ENCODE data around the gene CLINT1. TPM values are rescaled to one million over a fixed set of nuclear protein-coding genes. Genes with fewer than 3 reads are reported as not detected.

CLINT1 gene
- polyA plus RNA-seq, 3 donors: 67.4 to 100 (median 71.9) TPM

DNA sequence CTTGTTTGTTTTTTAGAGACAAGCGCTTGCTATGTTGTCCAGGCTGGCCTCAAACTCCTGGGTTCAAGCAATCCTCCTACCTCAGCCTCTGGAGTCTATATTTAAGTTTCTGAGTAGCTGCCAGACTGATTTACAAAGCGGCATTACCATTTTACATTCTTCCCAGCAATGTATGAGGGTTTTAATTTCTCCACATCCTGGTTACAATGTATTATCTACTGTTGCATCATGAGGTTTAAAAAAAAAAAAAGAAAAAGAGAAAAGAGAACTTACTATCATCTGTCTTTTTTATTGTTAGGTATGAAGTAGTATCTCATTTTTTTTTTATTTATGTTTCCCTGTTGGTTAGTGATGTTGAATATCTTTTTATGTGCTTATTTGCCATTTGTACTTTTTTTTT, 18.9 kb upstream of the CLINT1 start:
- Mint-ChIP-seq H3K4me3 (no peak overlapping the region), H3K27ac (peak overlapping the region in 3 of 7 donors; percentile 26 to 72 (median 28)), H3K9me3 (peaks cover 1 to 11% (median 8%) of the 10 kb centered on the region in 7 donors), H3K4me1 (peaks cover 13% of the 10 kb centered on the region), H3K36me3 (no peaks in the 10 kb centered on the region), H3K27me3 (ENCODE audit: low read depth in 3 of 3) (peaks cover 2 to 3% (median 3%) of the 10 kb centered on the region in 3 donors)
- H3K4me2 ChIP-seq (replicated peaks; ENCODE audit: extremely low read depth, low read length, poor library complexity, severe bottlenecking): no peak overlapping the region
- no peak overlapping the region for H3K9ac ChIP-seq (ENCODE audit: insufficient read depth, low read length, poor library complexity, severe bottlenecking)
- peaks cover 0 to 11% of the 10 kb centered on the region in 2 donors for H3K9me3 ChIP-seq (replicated peaks in 1 of 2; ENCODE audit: control insufficient read depth in 1 of 2, insufficient read depth in 1 of 2, low read length in 2 of 2)
- no peak for DNase-seq
- H3K27me3 ChIP-seq (ENCODE audit: control insufficient read depth in 2 of 2, insufficient read depth in 2 of 2, low read length in 2 of 2): no peaks in the 10 kb centered on the region
- H2AFZ ChIP-seq (ENCODE audit: insufficient read depth, low read depth, low read length, poor library complexity, severe bottlenecking): peak overlapping the region; percentile 49
- TF ChIP-seq, protein P1, sequence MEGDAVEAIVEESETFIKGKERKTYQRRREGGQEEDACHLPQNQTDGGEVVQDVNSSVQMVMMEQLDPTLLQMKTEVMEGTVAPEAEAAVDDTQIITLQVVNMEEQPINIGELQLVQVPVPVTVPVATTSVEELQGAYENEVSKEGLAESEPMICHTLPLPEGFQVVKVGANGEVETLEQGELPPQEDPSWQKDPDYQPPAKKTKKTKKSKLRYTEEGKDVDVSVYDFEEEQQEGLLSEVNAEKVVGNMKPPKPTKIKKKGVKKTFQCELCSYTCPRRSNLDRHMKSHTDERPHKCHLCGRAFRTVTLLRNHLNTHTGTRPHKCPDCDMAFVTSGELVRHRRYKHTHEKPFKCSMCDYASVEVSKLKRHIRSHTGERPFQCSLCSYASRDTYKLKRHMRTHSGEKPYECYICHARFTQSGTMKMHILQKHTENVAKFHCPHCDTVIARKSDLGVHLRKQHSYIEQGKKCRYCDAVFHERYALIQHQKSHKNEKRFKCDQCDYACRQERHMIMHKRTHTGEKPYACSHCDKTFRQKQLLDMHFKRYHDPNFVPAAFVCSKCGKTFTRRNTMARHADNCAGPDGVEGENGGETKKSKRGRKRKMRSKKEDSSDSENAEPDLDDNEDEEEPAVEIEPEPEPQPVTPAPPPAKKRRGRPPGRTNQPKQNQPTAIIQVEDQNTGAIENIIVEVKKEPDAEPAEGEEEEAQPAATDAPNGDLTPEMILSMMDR (IDR thresholded peaks at IDR 0.05): no peak
- H3K4me3 ChIP-seq (replicated peaks in 1 of 3; ENCODE audit: low read depth in 2 of 3, low read length in 3 of 3): no peak overlapping the region
- WGBS (ENCODE audit: insufficient coverage): no CpG with 5 or more reads among the region's 2 CpGs
- no peaks in the 10 kb centered on the region for H3K36me3 ChIP-seq (replicated peaks in 1 of 2; ENCODE audit: control insufficient read depth in 1 of 2, insufficient read depth in 2 of 2, low read length in 2 of 2)
- peaks cover 3 to 10% of the 10 kb centered on the region in 2 donors for H3K4me1 ChIP-seq (ENCODE audit: control insufficient read depth in 1 of 2, insufficient read depth in 2 of 2, low read length in 2 of 2)
- no peaks in the 10 kb centered on the region for H4K20me1 ChIP-seq (ENCODE audit: insufficient read depth, low read length)
- intact Hi-C loops (cut with micrococcal nuclease): no loop called here
- H3K27ac ChIP-seq (ENCODE audit: low read depth in 1 of 2, low read length in 2 of 2): peak overlapping the region in 1 of 2 donors; percentile 46
- no peaks in the 10 kb centered on the region for H3K79me2 ChIP-seq (ENCODE audit: insufficient read depth, low read length)

DNA sequence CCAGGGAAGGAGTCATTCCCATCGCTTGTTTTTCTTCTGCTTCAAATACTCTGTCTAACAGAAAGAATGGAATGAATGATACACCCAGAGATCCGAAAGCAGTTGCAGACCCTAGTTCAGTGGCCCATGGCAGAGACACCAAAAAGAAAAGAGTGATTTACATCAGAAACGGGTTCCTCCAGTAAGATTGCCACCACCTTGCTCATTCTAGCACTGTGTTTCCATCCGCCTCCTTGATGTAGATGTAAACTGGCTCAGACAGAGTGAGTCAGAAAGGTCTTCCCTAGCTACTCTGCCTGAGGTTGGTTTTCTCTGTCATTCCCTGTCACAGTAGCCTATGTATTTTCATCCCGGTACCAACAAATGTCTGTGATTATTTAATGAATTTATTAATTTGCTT, 15.9 kb upstream of the CLINT1 start:
- H3K4me3 Mint-ChIP-seq: no peak overlapping the region
- Histone ChIP-seq H3K9me3 (replicated peaks in 1 of 2; ENCODE audit: control insufficient read depth in 1 of 2, insufficient read depth in 1 of 2, low read length in 2 of 2) (peaks cover 0 to 6% of the 10 kb centered on the region in 2 donors), H3K79me2 (ENCODE audit: insufficient read depth, low read length) (no peaks in the 10 kb centered on the region), H3K4me3 (replicated peaks in 1 of 3; ENCODE audit: low read depth in 2 of 3, low read length in 3 of 3) (no peak overlapping the region), H2AFZ (ENCODE audit: insufficient read depth, low read depth, low read length, poor library complexity, severe bottlenecking) (no peak overlapping the region), H3K4me1 (ENCODE audit: control insufficient read depth in 1 of 2, insufficient read depth in 2 of 2, low read length in 2 of 2) (peaks cover 3 to 14% of the 10 kb centered on the region in 2 donors), H3K27me3 (ENCODE audit: control insufficient read depth in 2 of 2, insufficient read depth in 2 of 2, low read length in 2 of 2) (no peaks in the 10 kb centered on the region), H3K36me3 (replicated peaks in 1 of 2; ENCODE audit: control insufficient read depth in 1 of 2, insufficient read depth in 2 of 2, low read length in 2 of 2) (no peaks in the 10 kb centered on the region), H3K27ac (ENCODE audit: low read depth in 1 of 2, low read length in 2 of 2) (no peak overlapping the region), H4K20me1 (ENCODE audit: insufficient read depth, low read length) (no peaks in the 10 kb centered on the region), H3K9ac (ENCODE audit: insufficient read depth, low read length, poor library complexity, severe bottlenecking) (no peak overlapping the region), H3K4me2 (replicated peaks; ENCODE audit: extremely low read depth, low read length, poor library complexity, severe bottlenecking) (no peak overlapping the region)
- intact Hi-C loops (cut with micrococcal nuclease): no loop called here
- H3K36me3 Mint-ChIP-seq: no peaks in the 10 kb centered on the region
- no peak overlapping the region for H3K27ac Mint-ChIP-seq
- peaks cover 20% of the 10 kb centered on the region for H3K4me1 Mint-ChIP-seq
- peaks cover 2 to 5% (median 3%) of the 10 kb centered on the region in 3 donors for H3K27me3 Mint-ChIP-seq (ENCODE audit: low read depth in 3 of 3)
- TF ChIP-seq, protein P1 (IDR thresholded peaks at IDR 0.05): no peak
- WGBS (ENCODE audit: insufficient coverage): 86% methylated on average over 1 of the region's 5 CpGs
- DNase-seq: no peak
- H3K9me3 Mint-ChIP-seq: peaks cover 0 to 5% (median 4%) of the 10 kb centered on the region in 7 donors

Measured in CD14-positive monocyte (primary cell).